Dermis blood vessel endothelial cell (primary cell): ENCODE measurements around the gene KIF5C. TPM values are rescaled to one million over a fixed set of nuclear protein-coding genes. Genes with fewer than 3 reads are reported as not detected.

Experiments used
- DNase-seq: peaks from one replicate; pipeline ENCODE4 v3.0.0; 2010
- total RNA-seq: library from RNA; depleted of rRNA; stranded (reverse); fragments of >200 nt; gene quantifications from 2 replicates; pipeline ENCODE4 v1.2.3, GENCODE V29; 2014

The KIF5C gene
- total RNA-seq, 1 donor from 2014 or later = 0.34 TPM

DNA sequence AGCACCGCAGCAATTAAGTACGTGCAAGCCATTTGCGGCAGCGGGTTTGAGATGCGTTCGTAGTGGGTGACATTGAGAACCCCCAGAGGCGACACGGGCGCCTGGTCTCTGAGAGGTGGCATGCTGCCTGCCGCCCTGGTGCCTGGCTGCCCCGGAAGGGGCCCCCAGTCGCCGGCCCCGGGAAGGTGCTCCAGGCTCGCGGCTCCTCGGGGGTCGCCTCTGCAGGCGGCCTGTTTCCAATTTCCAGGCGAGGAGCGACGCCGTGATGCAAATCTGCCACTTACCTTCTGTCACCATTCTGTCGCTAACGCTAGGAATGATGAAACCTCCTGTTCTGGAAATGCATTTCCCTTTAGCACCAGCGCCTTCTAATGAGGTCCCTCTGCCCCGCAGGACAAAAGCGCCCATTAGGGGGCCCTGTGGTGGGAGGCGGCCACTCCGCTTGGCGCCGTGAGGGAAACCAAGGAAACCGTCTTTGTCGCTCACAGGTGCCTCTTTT lies 13.0 kb downstream of the KIF5C start:
- no peak for DNase-seq

DNA sequence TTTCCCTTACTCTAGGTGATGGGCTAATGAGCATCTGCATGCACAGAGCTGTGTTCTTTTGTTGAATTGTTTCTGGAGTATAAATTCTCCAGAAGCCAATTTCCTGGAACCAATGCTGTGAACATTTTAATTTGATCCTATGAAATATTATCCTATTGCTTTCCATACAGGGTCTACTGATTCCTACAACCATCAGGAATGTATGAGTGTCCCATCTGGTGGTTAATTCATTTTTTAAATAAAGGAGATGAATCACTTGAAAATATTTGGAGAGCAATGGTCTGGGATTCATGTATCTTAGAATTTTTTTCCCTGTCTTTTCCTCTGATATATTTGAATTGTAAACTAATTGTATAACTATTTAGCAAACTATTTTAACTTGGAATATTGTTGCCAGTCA lies 14.0 kb downstream of the KIF5C start:
- no peak for DNase-seq

DNA sequence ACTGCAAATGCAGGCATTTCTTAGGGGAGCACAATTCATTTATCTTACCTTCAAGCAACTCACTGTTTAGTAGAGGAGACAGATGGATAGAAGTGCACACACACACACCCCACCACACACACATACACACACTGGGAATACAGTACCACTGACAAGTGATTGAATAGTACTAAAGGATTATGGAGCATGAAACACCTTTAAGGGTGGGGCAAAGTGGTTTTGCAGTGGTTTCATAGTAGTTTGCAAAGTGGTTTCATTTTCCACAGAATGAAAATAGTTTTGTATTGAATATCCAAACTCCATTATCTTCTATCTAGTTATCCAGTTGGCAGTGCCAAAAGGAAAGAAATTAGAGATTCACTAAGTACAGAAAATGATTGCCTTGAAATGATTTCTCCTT lies 18.9 kb downstream of the KIF5C start:
- DNase-seq = no peak

DNA sequence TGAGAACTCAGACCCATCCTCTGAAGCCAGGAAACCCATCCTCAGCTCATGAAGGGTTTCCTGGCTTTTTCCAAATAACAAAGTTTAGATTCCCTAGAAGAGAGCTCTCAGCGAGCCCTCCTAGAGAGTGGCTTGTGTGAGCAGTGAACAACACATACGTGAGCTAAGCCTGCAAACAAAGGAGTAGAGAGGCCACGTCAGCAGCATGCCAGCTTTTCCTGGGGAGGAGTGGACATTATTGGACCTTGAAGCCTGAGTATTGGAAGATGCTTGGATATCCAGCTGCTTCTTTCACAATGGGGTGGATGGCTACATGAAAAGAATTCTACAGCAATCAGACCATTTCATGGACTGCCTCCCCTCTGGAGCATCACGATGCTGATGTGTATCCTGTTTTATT lies 21.1 kb downstream of the KIF5C start:
- no peak for DNase-seq

DNA sequence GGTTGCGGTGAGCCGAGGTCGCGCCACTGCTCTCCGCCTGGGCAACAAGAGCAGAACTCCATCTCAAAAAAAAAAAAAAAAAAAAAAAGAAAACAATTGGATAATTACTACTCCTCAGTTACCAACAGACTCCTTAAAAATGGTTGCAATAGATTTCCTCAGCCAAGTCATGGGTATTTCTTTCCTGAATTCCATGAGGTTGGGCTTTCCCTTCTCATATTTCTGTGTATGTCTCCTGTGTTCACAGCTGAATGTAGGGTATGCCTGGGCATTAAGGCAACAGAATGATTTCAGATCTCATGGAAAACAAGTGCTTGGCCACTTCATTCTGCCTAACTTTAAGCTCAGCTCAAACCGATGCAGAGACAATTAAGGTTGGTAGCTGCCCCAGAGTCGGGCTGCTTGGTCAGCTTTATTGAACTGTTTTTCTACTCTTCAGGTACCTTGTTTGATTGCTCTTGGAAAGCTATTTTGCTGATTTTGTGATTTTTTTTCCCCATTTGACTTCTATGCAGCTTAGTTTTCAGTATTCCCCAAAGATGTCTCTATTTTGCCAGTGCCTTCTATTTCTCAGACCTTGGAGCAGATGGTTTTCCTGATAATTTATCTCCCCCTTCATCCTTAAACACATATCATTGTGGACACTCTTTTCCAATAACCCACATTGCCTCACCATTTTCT lies 24.8 kb downstream of the KIF5C start:
- DNase-seq = no peak

DNA sequence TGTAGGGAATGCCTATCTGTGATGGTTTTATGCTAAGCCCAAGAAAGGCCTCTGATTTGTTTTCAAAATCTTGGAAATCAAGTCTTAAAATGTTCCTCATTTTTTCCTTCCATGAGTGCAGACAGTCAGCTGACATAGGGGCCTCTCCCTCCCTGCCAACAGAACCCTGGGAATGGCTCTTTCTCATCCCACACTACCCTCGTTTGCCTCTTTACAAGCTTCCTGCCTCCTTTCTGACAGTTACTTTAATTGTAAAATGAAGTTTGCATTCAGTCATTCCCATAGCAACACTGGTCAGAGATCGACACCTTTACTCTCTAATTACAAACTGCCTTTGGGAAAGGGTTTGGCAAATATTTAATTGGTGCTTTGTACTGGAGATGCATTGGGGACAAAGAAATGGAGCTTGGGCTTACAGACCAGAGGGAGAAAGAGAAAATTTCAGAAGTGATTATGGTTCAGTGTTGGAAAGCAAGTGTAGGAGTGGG lies 25.4 kb downstream of the KIF5C start:
- no peak for DNase-seq

DNA sequence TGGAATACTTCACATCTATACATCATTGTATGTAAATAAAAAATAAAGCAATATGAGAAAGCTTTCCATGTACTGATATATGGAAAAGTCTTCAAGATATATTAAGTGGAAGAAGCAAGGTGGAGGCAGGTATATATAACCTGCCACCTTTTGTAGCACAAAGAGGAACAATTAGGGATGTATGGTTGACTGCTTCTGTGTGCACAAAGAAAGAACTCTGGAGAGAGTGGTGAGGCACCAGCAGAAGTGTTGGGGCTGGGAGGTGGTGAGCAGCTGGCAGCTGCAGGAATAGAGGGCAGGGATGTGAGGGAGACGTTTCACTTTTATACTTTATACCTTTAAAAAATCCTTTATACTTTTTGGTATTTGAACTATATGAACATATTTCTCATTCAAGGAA lies 26.1 kb downstream of the KIF5C start:
- DNase-seq = no peak

DNA sequence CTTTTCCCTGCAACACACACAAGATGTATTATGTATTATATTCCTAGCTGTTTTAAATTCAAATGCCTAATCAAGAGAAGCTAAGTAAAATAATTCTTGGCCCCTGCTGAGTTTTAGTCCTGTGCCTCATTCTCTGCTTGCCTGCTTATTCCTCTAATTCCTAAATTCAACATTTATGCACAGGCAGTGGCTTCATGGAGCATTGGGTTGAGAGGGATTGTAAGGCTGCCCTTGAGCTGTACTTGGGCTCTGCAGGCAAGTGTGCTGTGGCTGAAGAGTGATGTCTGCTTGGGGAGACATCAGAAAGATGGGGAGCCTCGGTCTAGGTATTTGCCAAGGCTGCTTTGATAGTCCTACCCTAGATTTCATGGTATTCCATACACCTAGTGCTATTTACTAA lies 27.8 kb downstream of the KIF5C start:
- no peak for DNase-seq

DNA sequence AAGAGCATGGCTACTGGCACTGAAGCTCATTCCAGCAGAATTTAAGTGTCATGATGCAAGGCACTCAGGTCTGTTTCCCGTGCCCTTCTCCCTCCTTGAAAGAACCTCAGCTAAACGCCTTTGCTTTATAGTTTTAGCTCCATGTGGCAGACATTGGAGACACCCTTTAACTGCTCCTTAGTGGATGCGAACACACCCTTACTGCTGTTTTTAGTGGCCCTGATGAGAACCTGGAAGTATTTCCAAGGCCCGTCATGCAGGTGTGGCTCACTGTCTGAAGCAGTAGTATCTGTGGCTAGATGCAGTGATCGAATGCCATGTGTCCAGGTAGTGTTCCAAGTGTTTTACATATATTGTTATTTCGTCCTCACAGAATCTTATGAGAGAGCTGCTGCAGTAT lies 28.3 kb downstream of the KIF5C start:
- no peak for DNase-seq

DNA sequence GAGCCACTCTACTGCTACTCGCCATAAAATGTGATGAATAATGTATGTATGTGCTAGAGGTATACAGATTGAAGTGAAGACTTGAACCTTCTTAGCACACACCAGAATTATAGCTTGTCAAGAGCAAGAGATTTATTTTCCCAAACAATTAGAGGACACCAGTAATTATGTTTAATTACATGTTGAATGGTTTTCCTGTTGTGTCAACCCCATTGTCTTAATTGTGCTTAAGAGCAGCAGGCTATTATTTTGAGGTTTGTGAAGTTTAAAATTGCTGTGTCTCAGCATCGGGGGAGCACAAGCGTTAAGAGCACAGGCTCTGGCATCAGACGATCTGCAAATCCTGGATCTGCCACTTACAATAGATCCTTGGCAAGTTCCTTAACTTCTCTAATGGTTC lies 29.0 kb downstream of the KIF5C start:
- no peak for DNase-seq

DNA sequence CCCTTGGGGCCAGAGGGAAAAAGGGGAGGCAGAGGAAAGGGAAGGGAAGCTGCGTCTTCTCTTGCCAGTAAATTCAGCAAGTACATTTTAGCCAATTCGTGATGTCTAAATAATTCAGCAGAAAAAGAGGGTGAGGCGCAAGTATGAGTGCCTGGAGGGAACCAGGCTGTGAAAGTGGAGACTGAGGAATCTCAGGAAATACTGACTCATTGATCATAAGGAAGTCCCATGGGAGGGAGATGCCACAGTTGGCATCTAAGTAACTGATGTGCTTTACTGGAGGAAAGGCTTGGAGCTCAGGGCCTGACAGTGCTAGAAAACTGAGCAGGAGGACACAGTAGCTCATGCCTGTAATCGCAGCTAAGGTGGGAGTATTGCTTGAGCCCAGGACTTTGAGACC lies 31.1 kb downstream of the KIF5C start:
- DNase-seq = no peak

DNA sequence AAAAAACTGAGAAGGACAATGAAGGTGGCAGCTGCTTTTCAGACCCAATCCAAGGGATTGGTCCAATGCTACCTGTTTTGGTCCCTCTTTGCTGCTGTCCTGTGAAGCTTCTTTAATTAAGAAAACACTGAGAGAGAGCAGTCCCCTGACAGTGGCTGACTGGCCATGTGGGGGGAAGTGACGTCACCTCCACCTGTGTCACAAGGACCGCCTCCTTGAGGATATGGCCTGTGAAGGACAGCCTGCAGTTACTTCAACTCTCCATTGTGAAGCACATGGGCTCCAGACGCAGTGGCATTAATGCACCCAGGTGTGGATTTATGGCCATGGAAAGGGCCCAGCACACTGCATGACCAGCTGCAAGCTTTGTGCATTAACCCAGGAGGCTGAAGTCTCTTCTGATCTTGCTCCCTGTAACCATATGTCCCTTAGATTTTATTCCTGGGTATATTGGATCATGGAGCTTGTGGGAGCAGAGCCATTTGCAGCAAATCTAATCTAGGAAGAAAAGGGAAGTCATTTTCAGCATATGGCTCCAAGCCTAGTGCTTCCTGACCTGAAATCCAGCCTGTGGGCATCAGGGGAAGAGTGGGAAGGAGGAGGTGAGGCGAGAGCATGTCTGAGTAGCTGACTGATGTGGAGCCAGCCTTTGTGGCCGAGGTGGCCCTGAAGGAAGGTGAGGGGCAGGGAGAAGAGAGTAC lies 32.2 kb downstream of the KIF5C start:
- DNase-seq = no peak

DNA sequence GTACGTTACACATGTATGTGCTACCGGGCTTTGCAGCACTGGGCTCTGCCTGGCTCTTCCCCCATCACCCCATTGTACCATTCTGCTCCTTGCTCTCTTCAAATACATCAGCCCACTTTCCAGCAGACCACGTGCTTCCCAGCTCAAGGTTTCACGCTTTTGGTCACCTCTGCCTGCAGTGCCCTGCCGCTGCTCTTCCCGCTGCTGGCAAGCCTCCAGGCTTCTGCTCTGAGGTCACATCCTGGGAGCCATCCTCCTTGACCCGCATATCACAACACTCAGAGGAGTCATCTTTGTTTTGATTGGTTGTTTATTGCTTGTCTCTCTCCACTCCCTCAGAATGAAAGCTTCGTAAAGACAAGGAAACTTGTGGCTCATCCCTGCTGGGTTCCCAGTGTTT lies 34.1 kb downstream of the KIF5C start:
- DNase-seq = no peak

DNA sequence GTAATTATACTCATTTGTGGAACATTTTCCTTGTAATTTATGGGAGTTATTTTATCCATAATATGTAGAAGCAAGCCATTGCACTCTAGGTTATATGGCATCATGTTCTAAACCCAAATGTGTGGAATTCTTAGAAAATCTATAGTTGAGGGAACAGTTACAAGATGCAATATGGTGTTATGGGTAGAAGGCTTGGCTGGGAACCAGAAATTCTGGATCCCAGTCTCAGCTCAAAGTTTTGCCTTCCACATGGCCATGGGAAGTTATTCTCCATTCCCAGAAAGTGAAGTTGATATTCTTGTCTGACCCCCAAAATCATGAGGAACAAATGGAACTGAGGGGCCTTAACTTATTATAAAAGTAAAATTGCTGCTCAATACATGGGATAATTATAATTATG lies 38.0 kb downstream of the KIF5C start:
- no peak for DNase-seq

DNA sequence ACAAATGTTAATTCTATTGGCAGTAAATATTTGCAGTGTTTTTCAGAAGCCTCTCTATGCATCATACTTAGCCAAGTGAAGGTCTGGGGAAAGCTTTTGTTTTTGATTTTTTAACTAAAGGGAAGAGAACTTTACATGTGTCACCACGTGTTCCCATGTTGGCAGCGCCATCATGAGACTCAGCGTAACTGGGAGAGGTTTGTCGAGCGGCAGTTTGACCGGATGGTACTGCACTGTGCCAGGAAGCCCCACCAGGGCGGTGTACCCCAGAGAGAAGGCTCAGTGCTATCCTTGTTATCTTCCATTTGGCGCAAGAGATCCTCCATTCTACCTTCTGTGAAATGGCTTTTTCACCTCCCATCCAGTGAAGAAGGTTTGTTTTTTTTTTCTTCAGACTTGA lies 38.5 kb downstream of the KIF5C start:
- DNase-seq = no peak

DNA sequence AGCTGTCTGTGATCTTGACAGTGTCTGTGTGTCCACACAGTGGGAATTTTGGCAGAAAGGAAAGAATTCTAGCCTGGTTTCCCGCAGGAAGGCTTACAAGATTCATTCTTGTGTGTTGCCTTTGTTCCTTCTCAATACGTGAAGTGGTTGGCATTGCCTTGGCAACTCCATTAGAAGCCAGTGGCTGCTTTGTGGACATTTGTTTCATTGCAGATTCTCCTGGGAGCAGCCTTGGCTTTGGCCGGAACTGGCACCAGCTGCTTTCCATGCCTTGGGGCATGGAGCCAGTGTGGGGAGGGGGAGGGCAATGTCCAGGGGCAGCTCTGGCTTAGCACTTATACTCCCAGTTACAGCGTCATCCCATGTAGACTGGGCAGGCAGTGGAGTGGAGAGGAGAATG lies 39.4 kb downstream of the KIF5C start:
- no peak for DNase-seq

DNA sequence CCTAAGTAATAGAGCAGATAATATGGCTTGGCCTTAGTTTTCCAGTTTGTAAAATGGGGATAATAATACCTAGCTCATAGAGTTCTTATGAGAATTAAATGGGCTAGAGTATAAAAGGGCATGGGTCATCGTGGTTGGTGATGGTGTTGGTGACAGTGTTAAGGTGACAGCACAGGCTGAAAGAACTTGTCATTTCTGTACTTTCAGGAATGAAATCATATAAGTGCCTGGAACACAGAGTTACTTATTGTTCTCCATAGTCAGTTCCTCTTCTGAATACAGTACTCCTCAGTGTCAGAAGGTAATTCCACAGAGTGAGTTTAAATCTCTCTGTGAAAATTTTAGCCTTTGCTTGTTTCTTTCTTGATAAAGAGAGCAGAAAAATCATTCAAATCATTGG lies 42.4 kb downstream of the KIF5C start:
- no peak for DNase-seq

DNA sequence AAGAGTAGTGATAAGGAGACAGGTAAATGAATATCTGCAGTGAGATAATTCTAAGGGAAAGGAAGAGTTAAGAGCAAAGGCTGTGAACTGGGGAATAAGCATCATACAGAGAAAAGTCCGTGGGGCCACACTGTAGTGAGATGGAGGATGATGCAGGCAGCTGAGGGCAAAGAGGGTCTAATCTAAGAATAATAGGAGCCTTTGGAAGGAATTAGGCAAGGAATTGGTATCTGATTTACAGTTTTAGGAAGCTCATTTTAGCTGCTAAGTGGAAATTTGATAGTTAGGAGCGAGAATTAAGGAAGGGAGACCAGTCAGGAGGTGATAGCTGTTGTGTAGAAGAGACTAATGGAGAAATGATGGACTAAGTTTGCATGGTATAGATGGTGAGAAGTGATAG lies 43.5 kb downstream of the KIF5C start:
- no peak for DNase-seq

DNA sequence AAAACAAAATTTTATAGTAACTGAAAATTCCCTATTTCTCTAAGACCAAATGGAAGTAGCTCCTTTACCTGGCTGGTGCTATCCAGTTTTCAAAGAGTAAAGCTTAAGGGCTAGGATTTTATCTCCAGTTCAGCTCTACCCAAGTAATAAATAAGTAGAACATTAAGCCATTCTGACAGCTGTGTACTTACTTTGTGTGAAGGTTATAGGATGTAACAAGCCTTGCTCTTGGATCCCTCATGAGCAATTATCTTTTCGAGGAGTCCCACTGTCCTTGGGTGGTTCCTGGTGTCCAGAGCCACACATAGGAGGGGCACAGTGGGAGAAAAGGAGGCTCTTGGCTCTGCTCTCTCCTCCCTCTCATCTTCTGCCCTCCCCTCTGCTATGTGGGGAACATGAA lies 45.5 kb downstream of the KIF5C start:
- DNase-seq = no peak

DNA sequence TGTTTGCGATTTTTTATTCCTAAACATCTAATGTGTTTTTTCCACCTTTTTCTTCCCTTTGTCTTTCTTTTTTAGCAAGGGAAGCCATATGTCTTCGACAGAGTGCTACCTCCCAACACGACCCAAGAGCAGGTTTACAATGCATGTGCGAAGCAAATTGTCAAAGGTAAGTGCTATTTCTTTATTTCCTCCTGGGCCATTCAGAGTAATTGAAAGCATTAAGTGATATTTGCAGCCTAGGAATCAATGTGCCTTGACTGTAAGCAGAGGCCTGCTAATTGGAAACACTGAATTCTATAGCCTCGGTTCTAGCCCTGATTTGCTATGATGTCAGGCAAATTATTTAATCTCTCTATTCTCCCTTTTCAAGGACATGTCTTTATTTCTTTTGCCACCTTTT lies 47.0 kb downstream of the KIF5C start:
- DNase-seq = no peak

DNA sequence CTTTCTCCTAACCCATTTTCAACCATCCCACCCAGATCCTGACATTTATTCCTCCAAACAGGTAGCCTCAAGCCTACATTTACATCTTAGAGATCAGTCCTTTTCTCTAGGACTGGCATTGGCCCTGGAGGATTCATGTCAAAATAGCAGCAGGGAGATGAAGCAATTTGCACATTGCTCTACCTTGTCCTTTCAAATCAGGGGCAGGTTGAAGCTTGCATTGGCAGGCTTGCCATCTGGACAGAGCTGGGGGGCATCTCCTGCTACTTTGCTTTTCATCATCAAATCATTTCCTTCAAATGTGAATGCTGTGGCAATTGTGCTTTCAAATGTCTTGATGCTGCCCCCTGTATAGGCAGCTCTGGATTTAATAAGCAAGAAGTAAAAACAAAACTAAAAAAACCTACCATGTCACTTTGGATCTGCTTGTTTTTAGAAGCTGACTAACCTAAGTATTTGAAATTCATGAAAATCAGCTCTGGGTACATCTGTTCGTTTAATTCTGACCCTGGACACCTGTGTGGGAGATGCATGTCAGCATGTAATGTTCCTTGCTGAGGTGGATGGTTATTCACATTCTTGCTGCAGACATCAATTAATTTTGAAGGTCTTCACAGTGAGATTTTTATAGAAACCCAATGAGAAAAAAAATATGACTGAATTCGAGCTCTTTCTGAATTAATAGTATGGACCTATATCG lies 47.9 kb downstream of the KIF5C start:
- DNase-seq = no peak

DNA sequence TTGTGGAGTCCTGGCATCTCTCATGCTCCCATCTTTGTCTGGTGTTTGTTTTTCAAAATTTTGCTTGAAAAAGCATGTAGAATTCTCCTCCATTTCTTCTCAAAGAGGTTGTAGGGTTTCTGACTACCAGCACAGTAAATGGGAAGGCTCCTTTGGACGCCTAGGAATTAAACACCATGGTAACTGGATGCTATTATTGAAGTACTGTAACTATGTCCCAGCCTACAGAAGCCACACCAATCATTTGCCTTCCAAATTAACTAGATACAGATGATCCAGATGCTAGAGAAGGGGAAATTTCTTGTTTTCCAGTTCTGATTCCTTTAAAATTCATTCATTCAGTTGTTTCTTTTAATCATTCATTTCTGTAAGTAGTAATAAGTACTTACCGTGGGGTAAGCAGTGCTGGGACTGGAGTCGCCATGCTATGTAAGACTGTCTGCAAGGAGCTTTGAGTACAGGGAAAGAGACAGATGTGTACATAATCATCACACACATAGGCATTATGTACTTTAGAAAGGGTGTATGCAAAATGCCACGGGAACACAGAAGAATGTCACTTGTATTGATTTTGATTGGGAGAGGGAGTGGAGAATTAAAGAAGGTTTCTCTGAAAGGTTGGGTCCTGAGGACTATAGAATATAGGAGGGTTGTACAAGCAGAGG lies 49.6 kb downstream of the KIF5C start:
- DNase-seq = no peak

DNA sequence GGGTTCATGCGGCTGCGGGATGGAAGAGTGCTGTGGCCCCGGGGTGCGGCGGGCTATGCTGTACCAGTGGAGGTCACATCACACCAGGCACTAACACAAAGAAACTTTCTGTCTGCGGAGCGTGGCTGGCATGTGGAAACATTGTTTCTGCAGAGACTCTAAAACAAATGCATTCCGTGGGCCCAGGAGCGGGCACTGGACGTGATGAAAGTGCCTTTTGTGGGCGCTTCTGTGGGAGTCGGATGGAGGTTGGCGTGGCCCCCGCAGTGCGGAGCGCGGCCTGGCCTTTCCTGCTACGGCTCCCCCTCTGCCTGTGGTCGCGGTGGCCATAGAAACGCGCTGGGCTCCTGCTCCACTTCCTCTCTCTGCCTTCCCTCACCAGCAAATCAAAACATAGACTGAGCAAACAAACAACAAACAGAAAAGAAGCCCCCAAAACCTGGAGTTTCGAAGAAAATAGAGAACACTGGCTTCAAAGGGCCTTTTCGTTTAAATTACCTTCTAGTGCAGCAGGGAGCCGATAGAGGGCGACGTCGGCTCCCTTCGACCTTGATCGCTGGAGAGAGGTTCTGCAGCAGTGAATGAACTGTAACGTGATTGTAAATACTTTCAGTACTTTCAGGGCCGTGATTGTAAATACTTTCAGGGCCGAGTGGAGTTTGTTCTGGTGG lies 51.4 kb downstream of the KIF5C start:
- peak; percentile 67 for DNase-seq
